Activated CD4-positive, alpha-beta T cell treated with anti-CD3 and anti-CD28 coated beads, Interleukin-2, amount 50 U/mL, for 48 hours (primary cell): ENCODE data around the gene TRAPPC10.
"Not testable (repeated sequence)": the region's sequence is repeated elsewhere in the genome, so short reads cannot be mapped to it uniquely, and the experiment has no call there.

Source experiments
- DNase-seq, 2 experiments: peaks; one replicate each; pipeline ENCODE4 v3.0.0-alpha.2; 2020

TRAPPC10 gene

GRCh38 chr21:44094832-44095231 is 82.7 kb downstream of the TRAPPC10 start:
- no peak for DNase-seq

DNA sequence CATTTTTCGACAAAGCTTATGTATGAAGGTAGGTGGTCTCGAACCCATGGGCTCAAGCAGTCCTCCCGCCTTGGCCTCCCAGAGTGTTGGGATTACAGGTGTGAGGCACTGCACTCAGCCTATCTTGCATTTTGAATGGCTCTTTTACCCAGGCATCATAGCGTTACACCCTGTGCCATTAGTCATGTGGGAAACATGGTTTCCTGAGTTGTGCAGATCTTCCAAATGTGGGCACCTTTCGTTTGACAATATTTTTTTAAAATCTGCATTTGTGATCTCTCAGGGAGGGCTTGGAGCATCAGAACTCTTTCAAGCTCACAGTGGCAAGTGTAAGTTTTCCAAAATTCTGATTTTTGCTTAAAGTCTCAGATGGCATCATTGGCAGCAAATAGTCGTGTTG is 86.4 kb downstream of the TRAPPC10 start:
- not testable (repeated sequence) for DNase-seq

GRCh38 chr21:44098964-44099363 is 86.9 kb downstream of the TRAPPC10 start:
- DNase-seq = not testable (repeated sequence)

DNA sequence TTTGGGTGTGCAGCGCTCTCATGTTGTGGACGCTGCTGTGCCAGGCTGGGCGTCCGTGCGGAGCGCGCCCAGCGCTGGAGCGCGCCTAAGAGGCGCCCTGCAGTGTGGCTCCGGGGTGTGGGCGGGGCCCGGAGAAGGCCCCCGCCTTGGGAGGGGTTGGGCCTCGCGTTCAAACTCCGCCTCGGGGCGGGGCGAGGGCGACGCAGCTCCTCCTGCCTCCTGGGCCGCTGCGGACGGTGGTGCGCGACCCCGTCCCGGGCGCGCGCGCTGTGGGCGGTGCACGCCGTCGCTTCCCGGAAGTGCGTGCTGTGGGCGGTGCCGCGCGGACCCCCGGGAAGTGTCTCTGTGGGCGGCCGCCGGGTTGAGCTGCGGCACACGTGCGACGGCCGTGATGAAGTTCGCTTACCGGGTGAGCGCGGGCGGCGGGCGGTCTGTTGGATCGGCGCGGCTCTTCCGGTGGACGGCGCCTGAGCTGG is 95.0 kb downstream of the TRAPPC10 start, which contains the start of gene PWP2:
PWP2 (plus strand) TSS at position 374 of the 476 bp plus-strand sequence; CDS start at position 392, 18 bp downstream.
- peak in 1 of 2 experiments; percentile 47 for DNase-seq

DNA sequence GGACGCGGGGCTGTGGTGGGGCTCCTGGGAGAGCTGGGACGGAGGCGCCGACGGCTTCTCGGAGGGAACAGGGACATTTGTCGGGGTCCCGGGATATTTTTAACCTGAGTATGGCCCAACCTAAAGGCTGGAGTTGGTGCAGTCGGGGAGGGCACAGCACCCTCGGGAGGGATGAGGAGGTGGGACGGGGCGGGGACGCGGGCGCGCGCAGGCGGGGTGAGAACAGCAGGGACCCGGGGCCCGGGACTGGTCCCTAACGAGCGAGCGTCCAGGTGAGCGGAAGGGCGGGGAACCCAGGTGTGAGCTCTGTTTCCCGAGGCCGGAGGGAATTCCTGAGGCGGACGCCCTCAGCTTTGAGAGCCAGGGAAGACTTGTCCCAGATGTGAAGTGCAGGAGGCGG is 95.5 kb downstream of the TRAPPC10 start:
- DNase-seq = not testable (repeated sequence)

DNA sequence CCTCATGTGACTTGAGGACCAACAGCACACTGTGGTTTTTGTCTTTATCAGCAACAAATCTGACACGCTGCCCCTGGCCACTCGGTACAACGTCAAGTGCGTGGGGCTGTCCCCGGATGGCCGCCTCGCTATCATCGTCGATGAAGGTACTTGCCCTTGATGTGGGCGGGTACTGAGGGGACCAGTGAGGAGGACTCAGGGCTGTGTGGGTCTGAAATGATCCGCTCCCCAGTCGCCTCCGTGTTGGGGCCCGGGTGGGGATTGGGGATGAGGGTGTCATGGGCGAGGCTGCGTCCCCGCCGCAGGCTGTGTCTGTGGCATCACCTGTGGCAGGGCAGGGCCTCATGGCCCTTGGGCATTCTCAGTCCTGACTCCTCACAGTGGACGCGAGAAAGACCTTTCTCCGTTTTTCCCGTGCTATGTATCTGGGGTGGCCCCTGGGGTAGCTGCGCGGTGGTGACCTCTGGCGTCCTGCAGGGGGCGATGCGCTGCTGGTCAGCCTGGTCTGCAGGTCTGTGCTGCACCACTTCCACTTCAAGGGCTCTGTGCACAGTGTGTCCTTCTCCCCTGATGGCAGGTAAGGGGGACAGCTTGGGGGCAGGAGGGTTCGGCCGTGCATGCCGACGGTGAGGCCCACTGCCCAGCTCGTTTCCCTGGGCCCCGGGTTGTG is 101.7 kb downstream of the TRAPPC10 start:
- not testable (repeated sequence) for DNase-seq

- not testable (repeated sequence) for DNase-seq
Observed at GRCh38 chr21:44122131-44122530, 110.0 kb downstream of the TRAPPC10 start.

DNA sequence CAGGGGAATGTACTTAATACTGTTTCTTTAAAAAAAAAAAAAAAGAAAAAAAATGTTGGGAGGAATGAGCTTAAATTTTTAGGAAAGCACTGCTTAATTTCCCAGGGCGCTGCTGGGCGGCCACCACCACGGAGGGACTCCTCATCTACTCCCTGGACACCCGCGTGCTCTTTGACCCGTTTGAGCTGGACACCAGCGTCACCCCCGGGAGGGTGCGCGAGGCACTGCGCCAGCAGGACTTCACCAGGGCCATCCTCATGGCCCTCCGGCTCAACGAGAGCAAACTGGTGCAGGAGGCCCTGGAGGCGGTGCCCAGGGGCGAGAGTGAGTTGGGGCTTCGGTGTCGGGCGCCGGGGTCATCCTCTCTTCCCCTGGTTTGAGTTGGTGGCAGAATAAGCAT is 115.7 kb downstream of the TRAPPC10 start:
- not testable (repeated sequence) for DNase-seq

DNA sequence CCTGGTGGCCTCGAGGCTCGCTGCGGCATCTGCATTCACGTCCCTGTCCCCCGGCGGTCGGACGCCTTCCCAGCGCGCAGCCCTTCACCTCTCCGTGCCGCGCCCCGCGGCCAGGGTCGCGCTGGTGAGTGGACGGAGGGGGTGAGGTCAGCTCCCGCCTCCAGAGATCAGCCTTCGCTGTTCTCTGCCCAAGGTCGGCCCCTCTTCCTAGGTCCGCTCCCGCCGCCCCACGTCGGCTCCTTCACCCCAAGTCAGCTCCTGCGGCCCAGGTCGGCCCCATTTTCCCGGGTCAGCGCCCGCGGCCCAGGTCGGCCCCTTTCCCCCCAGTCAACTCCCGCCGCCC is 121.6 kb downstream of the TRAPPC10 start:
- DNase-seq = not testable (repeated sequence)

- DNase-seq = not testable (repeated sequence)
Observed at GRCh38 chr21:44134732-44135131, 122.6 kb downstream of the TRAPPC10 start.

DNA sequence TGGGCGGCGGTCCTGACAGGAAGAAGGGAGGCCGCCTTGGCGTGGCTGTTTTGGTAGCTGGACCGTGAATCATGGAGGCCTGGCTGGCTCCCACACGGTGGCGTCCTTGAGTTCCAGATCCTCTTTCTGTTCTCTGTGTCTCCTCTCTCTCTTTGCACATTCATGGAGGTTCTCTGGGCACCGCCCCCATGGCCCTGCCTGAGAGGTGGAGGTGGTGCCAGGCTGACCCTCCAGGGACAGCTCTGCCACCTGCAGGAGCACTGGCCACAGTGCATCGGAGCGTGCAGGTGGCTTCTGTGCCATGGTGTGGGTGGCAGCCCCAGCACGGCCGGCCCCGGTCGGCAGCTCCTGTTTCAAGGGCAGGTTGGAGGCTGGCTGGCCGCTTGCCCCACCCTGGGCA is 125.9 kb downstream of the TRAPPC10 start:
- DNase-seq = not testable (repeated sequence)

GRCh38 chr21:44139787-44140551 is 127.9 kb downstream of the TRAPPC10 start:
- DNase-seq = peak in 1 of 2 experiments; percentile 2

DNA sequence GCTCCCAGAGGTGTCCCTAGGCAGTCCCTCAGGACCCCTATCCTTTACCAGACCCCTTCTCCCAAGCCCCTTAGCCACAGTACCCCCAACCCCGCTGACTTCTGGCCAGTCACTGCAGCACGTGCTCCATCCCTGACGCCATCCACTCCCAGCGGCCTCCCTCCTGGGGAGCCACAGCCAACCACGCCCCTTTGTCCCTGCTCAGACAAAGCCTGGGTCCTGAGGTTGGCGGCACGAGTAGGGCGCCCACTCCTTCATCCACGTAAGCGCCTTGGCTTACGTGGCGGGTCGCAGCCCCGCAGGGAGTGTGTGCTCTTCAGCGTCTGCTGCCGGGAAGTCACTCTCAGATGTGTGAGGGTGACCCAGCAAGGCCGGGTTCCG is 128.4 kb downstream of the TRAPPC10 start:
- DNase-seq = not testable (repeated sequence)

GRCh38 chr21:44142470-44142869 is 130.4 kb downstream of the TRAPPC10 start:
- DNase-seq = not testable (repeated sequence)

- DNase-seq = not testable (repeated sequence)
Observed at GRCh38 chr21:44143380-44143779, 131.3 kb downstream of the TRAPPC10 start.

DNA sequence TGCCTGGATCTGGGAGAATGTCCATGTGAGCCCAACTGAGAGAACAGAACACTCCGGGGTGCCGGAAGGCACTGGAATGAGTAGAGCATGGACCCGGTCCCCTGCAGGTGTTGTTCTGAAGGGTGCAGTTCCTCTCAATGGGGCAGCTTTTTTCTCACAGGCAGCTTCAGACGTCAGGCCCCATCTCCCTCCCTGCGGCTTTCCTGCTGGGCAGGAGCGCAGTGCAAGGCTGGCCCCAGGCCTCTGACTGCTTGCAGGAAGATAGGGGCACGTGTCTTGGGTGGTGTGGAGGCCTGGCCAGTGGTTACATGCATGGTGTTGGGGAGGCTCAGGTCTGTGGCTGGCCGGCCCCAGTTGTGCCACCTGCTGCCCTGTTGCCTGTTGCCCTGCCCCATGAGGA is 131.9 kb downstream of the TRAPPC10 start:
- not testable (repeated sequence) for DNase-seq

DNA sequence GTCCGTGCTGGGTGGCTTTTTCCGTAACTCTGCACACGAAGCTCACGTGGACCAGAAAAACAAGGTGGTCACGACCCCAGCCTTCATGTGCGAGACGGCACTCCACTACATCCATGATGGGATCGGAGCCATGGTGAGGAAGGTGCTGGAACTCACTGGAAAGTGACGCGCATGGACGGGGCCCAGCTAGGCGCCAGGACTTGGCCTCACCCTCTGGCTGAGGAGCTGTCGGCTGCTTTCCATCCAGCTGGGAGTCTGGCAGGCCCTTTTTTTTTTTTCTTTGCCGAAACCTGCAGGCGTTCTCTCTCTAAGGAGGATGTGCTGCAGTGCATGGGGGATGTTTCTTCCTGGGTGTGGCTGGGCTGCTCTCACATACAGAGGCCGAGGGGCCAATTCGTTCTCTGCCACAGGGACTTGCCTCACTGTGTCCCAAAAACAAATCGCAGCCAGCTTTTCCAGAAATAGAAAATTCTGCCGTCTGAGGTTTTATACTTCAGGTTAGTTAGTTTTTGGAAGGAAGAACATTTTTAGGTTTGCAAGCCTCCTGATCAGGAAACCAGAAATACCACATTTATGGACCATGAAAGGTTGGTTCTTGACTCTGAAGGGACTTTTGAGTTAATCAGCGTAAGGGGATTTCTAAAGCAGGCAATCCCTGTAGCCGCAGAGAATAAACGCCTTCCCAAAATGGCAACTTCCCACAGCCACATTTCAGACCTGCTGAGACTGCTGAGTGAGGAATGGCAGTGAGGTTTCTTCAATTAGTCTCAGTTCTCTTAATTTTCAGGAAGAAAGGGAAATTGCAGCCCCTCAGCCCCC is 132.9 kb downstream of the TRAPPC10 start:
- DNase-seq = not testable (repeated sequence)

GRCh38 chr21:44145616-44146015 is 133.5 kb downstream of the TRAPPC10 start:
- not testable (repeated sequence) for DNase-seq

DNA sequence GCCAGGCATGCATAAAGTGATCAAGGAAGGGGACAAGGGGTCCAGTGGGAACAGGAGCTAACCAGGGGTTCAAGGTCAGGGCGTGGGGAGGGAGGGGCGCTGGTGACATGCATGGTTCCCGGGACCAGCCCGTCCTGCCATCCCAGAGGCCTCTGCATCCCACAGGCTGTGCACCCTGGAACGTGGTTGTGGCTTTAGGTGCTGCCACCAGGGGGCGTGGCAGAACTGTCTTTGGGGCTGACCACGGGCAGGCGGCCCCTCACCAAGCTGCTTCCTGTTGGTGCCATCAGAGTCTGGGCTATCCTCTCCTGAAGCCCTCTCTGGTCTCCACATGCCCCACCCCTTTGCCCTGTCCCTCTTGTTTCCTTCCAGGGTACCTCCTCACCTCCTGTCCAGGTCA is 135.0 kb downstream of the TRAPPC10 start:
- DNase-seq = not testable (repeated sequence)

DNA sequence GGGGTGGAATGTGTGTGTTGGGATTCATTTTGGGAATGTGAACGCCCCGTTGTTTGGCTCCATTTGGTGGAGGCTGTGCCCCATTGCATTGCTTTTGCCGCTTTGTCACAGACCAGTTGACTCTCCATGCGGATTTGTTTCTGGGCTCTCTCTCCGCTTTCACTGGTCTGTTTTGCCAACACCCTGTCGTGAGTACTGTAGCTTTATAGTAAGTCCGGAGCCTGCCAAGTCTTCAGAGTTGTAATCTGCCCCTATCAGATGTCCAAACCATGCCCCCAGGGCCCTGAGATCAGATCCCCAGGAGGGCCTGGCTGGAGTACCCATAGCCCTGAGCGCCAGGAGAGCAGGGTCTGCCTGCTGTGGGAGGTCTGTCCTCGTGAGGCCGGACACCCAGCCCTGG is 138.1 kb downstream of the TRAPPC10 start:
- DNase-seq = not testable (repeated sequence)

DNA sequence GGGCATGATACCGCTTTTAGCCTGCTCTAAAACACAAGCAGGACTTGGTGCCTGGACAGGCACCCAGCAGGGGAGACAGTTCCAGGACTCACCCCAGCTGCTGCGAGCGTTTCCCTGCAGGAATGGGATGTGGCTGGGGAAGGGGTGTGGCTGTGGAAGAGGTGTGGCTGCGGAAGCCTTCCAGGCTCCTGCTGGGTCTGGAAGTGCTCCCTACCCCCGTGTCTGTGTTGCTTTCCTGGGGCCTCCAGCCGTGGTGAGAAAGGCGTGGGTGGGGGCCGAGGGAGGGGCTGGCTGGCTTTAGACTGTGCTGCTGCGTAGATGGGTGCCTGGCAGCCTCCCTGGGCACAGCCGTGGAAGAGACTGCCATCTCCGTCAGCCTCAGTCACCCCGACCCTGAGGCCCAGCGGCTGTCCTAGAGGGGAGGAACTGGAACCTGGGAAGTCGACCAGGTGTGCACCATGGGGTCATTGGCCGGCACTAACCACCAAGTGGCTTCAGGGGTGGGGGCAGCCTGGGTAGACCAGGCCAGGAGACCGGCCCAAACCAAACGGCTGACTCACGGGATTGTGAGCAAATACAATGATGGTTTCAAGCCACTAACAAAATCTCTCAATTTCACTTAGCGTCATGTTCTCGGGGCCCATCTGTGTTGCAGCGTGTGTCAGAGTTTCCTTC is 141.2 kb downstream of the TRAPPC10 start:
- not testable (repeated sequence) for DNase-seq

- DNase-seq = peak; percentile 61 to 69
Observed at GRCh38 chr21:44153889-44154228, 141.8 kb downstream of the TRAPPC10 start.

GRCh38 chr21:44154816-44155230 is 142.7 kb downstream of the TRAPPC10 start:
- DNase-seq = not testable (repeated sequence)
